CD4-positive, alpha-beta T cell treated with Interleukin-2 at 100 ng/mL for 4 hours (primary cell): ENCODE data around the gene DPH7.
"Not testable (repeated sequence)": the region's sequence is repeated elsewhere in the genome, so short reads cannot be mapped to it uniquely, and the experiment has no call there.

Source experiments
- DNase-seq: peaks from one replicate; pipeline ENCODE4 v3.0.0-alpha.2; 2020; ENCODE audit warnings: low spot score

DPH7 gene

GRCh38 chr9:137518661-137519459 lies 59.9 kb downstream of the DPH7 start:
- DNase-seq: not testable (repeated sequence)

- no peak for DNase-seq
Measured at GRCh38 chr9:137516144-137516917, 62.4 kb downstream of the DPH7 start.

- DNase-seq: no peak
Measured at GRCh38 chr9:137515338-137515724, 63.4 kb downstream of the DPH7 start.

GRCh38 chr9:137514691-137515337 lies 63.9 kb downstream of the DPH7 start:
- DNase-seq: no peak

GRCh38 chr9:137513801-137514570 lies 64.7 kb downstream of the DPH7 start:
- not testable (repeated sequence) for DNase-seq

- not testable (repeated sequence) for DNase-seq
Measured at GRCh38 chr9:137513136-137513535, 65.6 kb downstream of the DPH7 start.

- DNase-seq: no peak
Measured at GRCh38 chr9:137511758-137512463, 66.8 kb downstream of the DPH7 start.

GRCh38 chr9:137511126-137511525 lies 67.6 kb downstream of the DPH7 start:
- DNase-seq: not testable (repeated sequence)

GRCh38 chr9:137509198-137509597 lies 69.5 kb downstream of the DPH7 start:
- DNase-seq: no peak

GRCh38 chr9:137506702-137507171 lies 72.0 kb downstream of the DPH7 start:
- no peak for DNase-seq

- no peak for DNase-seq
Measured at GRCh38 chr9:137506274-137506673, 72.5 kb downstream of the DPH7 start.

GRCh38 chr9:137505421-137506140 lies 73.1 kb downstream of the DPH7 start:
- DNase-seq: no peak
